Kidney epithelial cell (primary cell): Measurements from ENCODE around the gene MALRD1. TPM values are rescaled to one million over a fixed set of nuclear protein-coding genes. Genes with fewer than 3 reads are reported as not detected.

Source experiments
- DNase-seq: peaks from one replicate; pipeline ENCODE4 v3.0.0-alpha.2; 2010; ENCODE audit warnings: low read depth
- H3K27me3 ChIP-seq: 2 replicates; pipeline ENCODE4 v1.6.0; 2011; ENCODE audit warnings: low read length; ENCODE audit not compliant: control insufficient read depth, insufficient read depth
- H3K36me3 ChIP-seq: 2 replicates; pipeline ENCODE4 v1.5.1; 2011; ENCODE audit warnings: low read length; ENCODE audit not compliant: control insufficient read depth, insufficient read depth
- H3K4me3 ChIP-seq: 2 replicates; pipeline ENCODE4 v1.5.1; 2011; ENCODE audit warnings: low read depth, mild to moderate bottlenecking, control low read depth, low read length
- CTCF ChIP-seq: IDR thresholded peaks from 2 replicates; pipeline ENCODE4 v1.5.1; 2011; ENCODE audit warnings: mild to moderate bottlenecking, moderate library complexity, low read length, control low read depth, inconsistent platforms; ENCODE audit not compliant: insufficient read depth, poor library complexity, severe bottlenecking
- total RNA-seq: library from RNA; depleted of rRNA; stranded (reverse); fragments of >200 nt; gene quantifications from 2 replicates; pipeline ENCODE4 v1.2.3, GENCODE V29; 2015

The MALRD1 gene
- total RNA-seq, 1 donor from 2014 or later: 0.08 TPM

- DNase-seq: no peak
- H3K36me3 ChIP-seq: no peaks in the 10 kb centered on the region
- TF ChIP-seq CTCF: no peak
- H3K27me3 ChIP-seq: no peaks in the 10 kb centered on the region
- H3K4me3 ChIP-seq: no peak overlapping the region
Measured at GRCh38 chr10:19572056-19572455, 523.5 kb downstream of the MALRD1 start.

DNA sequence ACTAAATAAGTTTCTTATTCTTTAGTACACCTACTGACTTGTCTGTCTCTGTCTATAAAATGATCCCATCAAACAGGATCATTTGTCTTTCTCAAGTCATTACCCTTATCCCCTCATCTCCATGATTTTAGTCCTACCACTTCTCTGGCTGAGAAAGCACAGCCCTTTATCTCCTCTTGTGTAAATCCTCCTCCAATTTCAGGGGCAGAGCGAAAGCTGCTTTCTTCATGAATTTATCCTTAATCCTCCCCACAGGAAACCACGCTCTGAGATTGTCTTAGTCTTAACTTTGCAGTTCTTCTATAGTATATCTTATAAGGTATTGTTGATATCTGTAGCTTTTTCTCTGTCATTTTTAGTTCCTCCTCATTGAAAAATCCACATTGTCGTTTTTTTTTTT is 528.0 kb downstream of the MALRD1 start:
- Histone ChIP-seq H3K36me3 (no peaks in the 10 kb centered on the region), H3K27me3 (no peaks in the 10 kb centered on the region), H3K4me3 (no peak overlapping the region)
- no peak for DNase-seq
- no peak for TF ChIP-seq CTCF

DNA sequence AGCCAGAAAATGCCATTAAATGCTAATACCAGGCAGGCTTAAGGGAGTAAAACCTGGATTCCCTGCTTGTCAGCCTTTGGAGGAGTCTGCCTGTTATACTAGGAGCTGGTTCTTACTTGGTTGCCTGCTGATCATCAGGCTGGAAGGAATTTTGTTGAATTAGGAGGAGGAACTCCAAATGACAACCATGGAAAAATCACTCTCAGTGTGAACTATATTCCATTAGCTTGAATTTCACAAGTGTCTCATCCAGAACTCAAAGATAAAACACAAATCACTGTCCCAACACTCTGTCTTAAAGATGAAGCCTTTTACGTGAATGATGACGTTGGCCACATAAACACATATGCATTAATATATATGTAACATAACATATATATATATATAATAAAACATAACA is 528.8 kb downstream of the MALRD1 start:
- no peak for DNase-seq
- no peaks in the 10 kb centered on the region for H3K36me3 ChIP-seq
- no peak for TF ChIP-seq CTCF
- no peaks in the 10 kb centered on the region for H3K27me3 ChIP-seq
- H3K4me3 ChIP-seq: no peak overlapping the region

DNA sequence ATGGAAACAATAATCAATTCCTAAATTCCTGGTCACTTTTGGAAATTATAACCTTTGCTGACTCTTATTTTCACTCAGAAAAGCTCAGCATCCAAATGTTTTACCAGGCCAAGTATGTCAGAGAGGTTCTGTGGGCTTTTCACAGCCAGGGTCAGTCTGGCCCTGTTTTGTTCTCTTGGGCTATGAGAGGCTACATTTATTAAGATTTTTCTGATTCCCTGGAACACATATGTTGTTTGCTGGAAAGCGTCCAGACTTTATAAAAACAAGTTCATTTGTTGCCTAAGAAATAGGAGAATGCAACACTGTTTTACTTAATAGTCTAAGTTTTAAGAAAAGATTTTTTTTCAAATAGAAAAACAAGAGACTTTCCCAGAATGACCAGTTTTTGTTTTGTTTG is 529.2 kb downstream of the MALRD1 start:
- Histone ChIP-seq H3K4me3 (no peak overlapping the region), H3K27me3 (no peaks in the 10 kb centered on the region), H3K36me3 (no peaks in the 10 kb centered on the region)
- no peak for DNase-seq
- no peak for TF ChIP-seq CTCF

DNA sequence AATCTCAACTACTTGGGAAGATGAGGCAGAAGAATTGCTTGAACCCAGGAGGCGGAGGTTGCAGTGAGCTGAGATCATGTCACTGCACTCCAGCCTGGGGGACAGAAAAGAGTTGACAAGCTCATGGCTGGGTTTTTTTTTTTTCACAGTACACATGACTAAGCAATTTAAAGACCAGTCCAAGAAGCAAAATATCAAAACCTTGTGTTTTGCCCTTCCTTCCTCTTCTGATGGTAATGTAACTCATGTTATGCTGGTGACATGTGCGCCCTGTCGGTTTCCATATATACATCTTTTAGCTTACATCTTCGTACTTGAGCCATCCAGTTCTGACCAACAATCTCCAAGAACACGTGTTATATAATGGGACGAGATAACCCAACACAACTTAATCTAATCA is 530.0 kb downstream of the MALRD1 start:
- DNase-seq: no peak
- H3K27me3 ChIP-seq: no peaks in the 10 kb centered on the region
- H3K4me3 ChIP-seq: no peak overlapping the region
- no peak for TF ChIP-seq CTCF
- H3K36me3 ChIP-seq: no peaks in the 10 kb centered on the region

DNA sequence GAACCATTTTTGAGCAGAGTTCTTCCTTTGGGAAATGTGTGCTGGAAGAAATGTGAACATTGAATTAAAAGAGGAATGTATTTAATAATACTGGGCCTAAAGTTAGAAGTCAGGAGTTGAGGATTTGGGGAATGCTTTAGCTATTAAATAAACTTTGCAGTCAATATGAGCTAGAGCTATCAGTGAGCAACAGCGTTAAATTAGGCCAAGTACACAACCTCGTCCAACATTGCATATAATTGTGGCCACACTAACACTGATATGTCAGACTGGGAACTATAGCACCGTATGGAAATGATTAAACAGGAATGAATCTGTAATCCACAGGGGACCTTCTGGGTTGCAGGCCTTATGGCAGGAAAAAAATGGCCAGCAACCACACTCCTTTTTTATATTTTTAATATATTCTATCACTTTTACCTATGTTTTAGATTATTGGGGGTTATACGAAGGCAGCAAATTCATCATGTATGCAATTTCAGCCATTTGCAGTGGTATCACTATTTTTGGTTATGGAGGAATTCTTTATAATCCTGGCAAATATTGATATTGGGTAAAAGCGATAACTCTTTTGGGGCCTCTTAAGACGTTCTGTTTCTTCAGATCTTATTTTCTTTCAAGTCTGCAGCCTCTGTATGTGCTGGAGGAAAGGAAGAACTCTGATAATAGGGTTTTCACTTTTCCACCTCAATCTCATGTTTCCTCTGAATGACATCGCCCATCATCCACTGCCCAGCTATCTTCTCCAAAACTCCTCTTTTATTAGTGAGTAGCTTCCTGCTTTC is 531.4 kb downstream of the MALRD1 start:
- no peaks in the 10 kb centered on the region for H3K36me3 ChIP-seq
- no peak for TF ChIP-seq CTCF
- H3K4me3 ChIP-seq: no peak overlapping the region
- DNase-seq: no peak
- no peaks in the 10 kb centered on the region for H3K27me3 ChIP-seq
